Neural cell (in vitro differentiated cells): Measurements from ENCODE around the gene KMT5C. TPM values are rescaled to one million over a fixed set of nuclear protein-coding genes. Genes with fewer than 3 reads are reported as not detected.

ENCODE experiments used
- H2AFZ ChIP-seq: fragments of 200-600, 300-800 bp; sonication (generic), shearing (Covaris generic); 2 replicates; pipeline ENCODE4 v1.6.0; 2014; ENCODE audit warnings: low read depth, mild to moderate bottlenecking, antibody characterized with exemption, low read length, moderate library complexity
- H3F3A ChIP-seq: fragments of 200-600 bp; shearing (Covaris generic); 2 replicates; pipeline ENCODE4 v1.6.1; 2016; ENCODE audit warnings: mild to moderate bottlenecking, moderate library complexity, mixed read lengths, antibody characterized with exemption, low read length; ENCODE audit not compliant: insufficient read depth, poor library complexity, severe bottlenecking
- H3K27ac ChIP-seq: fragments of 200-600, 300-800 bp; sonication (generic), shearing (Covaris generic); 2 replicates; pipeline ENCODE4 v1.5.1; 2014; ENCODE audit warnings: mild to moderate bottlenecking, low read length, moderate library complexity
- H3K27me3 ChIP-seq: fragments of 300-800, 200-600 bp; sonication (generic), shearing (Covaris generic); 2 replicates; pipeline ENCODE4 v1.6.0; 2014; ENCODE audit warnings: mild to moderate bottlenecking, low read depth, low read length, moderate library complexity; ENCODE audit not compliant: insufficient read depth
- H3K36me3 ChIP-seq: fragments of 300-800, 200-600 bp; sonication (generic), shearing (Covaris generic); 2 replicates; pipeline ENCODE4 v1.5.1; 2014; ENCODE audit warnings: mild to moderate bottlenecking, antibody characterized with exemption, low read length, moderate library complexity; ENCODE audit not compliant: insufficient read depth
- H3K4me2 ChIP-seq: fragments of 300-800, 200-600 bp; sonication (generic), shearing (Covaris generic); 2 replicates; pipeline ENCODE4 v1.6.0; 2014; ENCODE audit warnings: mild to moderate bottlenecking, low read length
- H3K4me3 ChIP-seq: fragments of 300-800, 200-600 bp; sonication (generic), shearing (Covaris generic); 2 replicates; pipeline ENCODE4 v1.5.1; 2014; ENCODE audit warnings: mild to moderate bottlenecking, low read length, moderate library complexity
- H3K79me2 ChIP-seq: fragments of 200-600 bp; shearing (Covaris generic); replicated peaks from 2 replicates; pipeline ENCODE4 v1.6.0; 2014; ENCODE audit warnings: mild to moderate bottlenecking, low read length, moderate library complexity; ENCODE audit not compliant: insufficient read depth
- H3K9ac ChIP-seq: fragments of 300-800, 200-600 bp; sonication (generic), shearing (Covaris generic); 2 replicates; pipeline ENCODE4 v1.6.1; 2016; ENCODE audit warnings: mild to moderate bottlenecking, low read length, mixed read lengths
- H3K9me2 ChIP-seq: fragments of 200-600 bp; shearing (Covaris generic); 2 replicates; pipeline ENCODE4 v1.6.1; 2016; ENCODE audit warnings: mild to moderate bottlenecking, low read length, mixed read lengths; ENCODE audit not compliant: insufficient read depth
- H3K9me3 ChIP-seq: fragments of 200-600, 300-800 bp; sonication (generic), shearing (Covaris generic); 2 replicates; pipeline ENCODE4 v1.6.1; 2016; ENCODE audit warnings: mild to moderate bottlenecking, mixed run types, low read length, moderate library complexity, mixed read lengths
- H4K20me1 ChIP-seq: fragments of 200-600 bp; shearing (Covaris generic); 2 replicates; pipeline ENCODE4 v1.6.1; 2016; ENCODE audit warnings: mild to moderate bottlenecking, mixed run types; ENCODE audit not compliant: insufficient read depth
- CTCF ChIP-seq: fragments of 450-650 bp; IDR thresholded peaks from 2 replicates; pipeline ENCODE4 v1.5.1; 2014; ENCODE audit warnings: antibody characterized with exemption, mild to moderate bottlenecking, moderate library complexity; ENCODE audit not compliant: poor library complexity, severe bottlenecking
- EP300 ChIP-seq: fragments of 450-650 bp; conservative IDR thresholded peaks from 2 replicates; pipeline ENCODE4 v1.6.1; 2014; ENCODE audit warnings: antibody characterized with exemption, mild to moderate bottlenecking, moderate library complexity; ENCODE audit not compliant: poor library complexity, severe bottlenecking
- EZH2 ChIP-seq: fragments of 200-600, 300-800 bp; shearing (Covaris generic), sonication (generic); IDR thresholded peaks from 2 replicates; pipeline ENCODE4 v1.6.1; 2014; ENCODE audit warnings: antibody characterized with exemption, low read length, borderline replicate concordance, mild to moderate bottlenecking; ENCODE audit not compliant: insufficient read depth, poor library complexity, severe bottlenecking
- MXI1 ChIP-seq: fragments of 450-650 bp; conservative IDR thresholded peaks from 2 replicates; pipeline ENCODE4 v1.6.1; 2014; ENCODE audit warnings: antibody characterized with exemption, mild to moderate bottlenecking; ENCODE audit not compliant: poor library complexity, severe bottlenecking
- POLR2AphosphoS5 ChIP-seq: IDR thresholded peaks from 2 replicates; pipeline ENCODE4 v1.6.1; 2012
- RAD21 ChIP-seq: fragments of 450-650 bp; conservative IDR thresholded peaks from 2 replicates; pipeline ENCODE4 v1.6.1; 2014; ENCODE audit warnings: antibody characterized with exemption, mild to moderate bottlenecking, moderate library complexity
- REST ChIP-seq: IDR thresholded peaks from 2 replicates; pipeline ENCODE4 v1.6.1; 2012; ENCODE audit warnings: borderline replicate concordance
- SMC3 ChIP-seq: fragments of 450-650 bp; conservative IDR thresholded peaks from 2 replicates; pipeline ENCODE4 v1.6.1; 2014; ENCODE audit warnings: antibody characterized with exemption, mild to moderate bottlenecking, moderate library complexity; ENCODE audit not compliant: poor library complexity
- TAF1 ChIP-seq: IDR thresholded peaks from 2 replicates; pipeline ENCODE4 v1.6.1; 2012; ENCODE audit warnings: low read depth
- polyA plus RNA-seq: library from polyadenylated mRNA; depleted of rRNA; stranded (reverse); fragments of >200 nt; gene quantifications from 2 replicates; pipeline ENCODE4 v1.2.3, GENCODE V29; 2014

Gene KMT5C
- polyA plus RNA-seq, 1 donor from 2014 or later: 50.9 TPM

- Histone ChIP-seq H3K9me2 (no peaks in the 10 kb centered on the region), H3K79me2 (peaks cover 10% of the 10 kb centered on the region), H4K20me1 (peaks cover 5% of the 10 kb centered on the region), H3K27ac (peak overlapping the region; percentile 98), H3F3A (no peaks in the 10 kb centered on the region), H3K9ac (peak overlapping the region; percentile 99), H3K36me3 (no peaks in the 10 kb centered on the region), H3K4me2 (peak overlapping the region; percentile 100), H3K4me3 (peak overlapping the region; percentile 95), H3K27me3 (no peaks in the 10 kb centered on the region), H2AFZ (no peak overlapping the region), H3K9me3 (no peaks in the 10 kb centered on the region)
- peak; percentile 91 for TF ChIP-seq TAF1
- TF ChIP-seq REST: peak; percentile 48
- TF ChIP-seq CTCF: no peak
- peak; percentile 99 for TF ChIP-seq POLR2AphosphoS5
- no peak for TF ChIP-seq SMC3
These were observed 460 bp downstream of the KMT5C start for GRCh38 chr19:55339889-55340783.

GRCh38 chr19:55340784-55341147 is 1.1 kb downstream of the KMT5C start:
- H4K20me1 ChIP-seq: peaks cover 5% of the 10 kb centered on the region
- no peaks in the 10 kb centered on the region for H3K27me3 ChIP-seq
- peak overlapping the region; percentile 98 for H3K27ac ChIP-seq
- H3K9me2 ChIP-seq: no peaks in the 10 kb centered on the region
- TF ChIP-seq MXI1 (no peak), POLR2AphosphoS5 (peak; percentile 36), CTCF (peak; percentile 63), RAD21 (peak; percentile 57), REST (peak; percentile 45), EP300 (no peak), EZH2 (no peak), TAF1 (no peak), SMC3 (peak; percentile 42)
- H3K79me2 ChIP-seq: peaks cover 10% of the 10 kb centered on the region
- no peaks in the 10 kb centered on the region for H3K9me3 ChIP-seq
- H3K36me3 ChIP-seq: no peaks in the 10 kb centered on the region
- no peak overlapping the region for H2AFZ ChIP-seq
- H3F3A ChIP-seq: no peaks in the 10 kb centered on the region
- H3K9ac ChIP-seq: peak overlapping the region; percentile 99
- H3K4me2 ChIP-seq: peak overlapping the region; percentile 100
- peak overlapping the region; percentile 95 for H3K4me3 ChIP-seq
